NCI-H1694 treated with DMSO at 0.1 percent for 48 hours (cell line): Measurements from ENCODE around the gene EML6.

Source experiments
- DNase-seq: peaks from one replicate; lab custom pipeline; 2025; lab: John Stamatoyannopoulos, UW

The EML6 gene

DNA sequence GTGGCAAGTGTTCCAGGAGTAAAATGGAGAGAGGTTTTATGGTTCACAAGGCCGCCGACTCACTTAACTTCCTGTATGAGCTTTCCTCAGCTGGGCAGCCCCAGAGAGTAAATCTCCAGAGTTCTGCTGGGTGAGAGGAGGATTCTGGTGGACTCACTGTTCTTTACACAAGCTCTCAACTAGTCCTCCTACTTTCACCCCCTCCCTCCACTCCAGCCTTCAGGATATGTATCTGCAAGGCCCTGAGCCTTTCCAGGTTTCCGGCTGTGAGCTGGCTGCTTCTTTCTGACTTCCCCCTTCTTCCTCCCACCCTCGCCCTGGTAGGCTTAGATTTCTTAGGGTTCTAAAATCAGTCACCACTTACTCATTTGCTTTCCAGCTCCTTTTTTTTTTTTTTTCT lies 34.0 kb downstream of the EML6 start:
- DNase-seq, result no peak

DNA sequence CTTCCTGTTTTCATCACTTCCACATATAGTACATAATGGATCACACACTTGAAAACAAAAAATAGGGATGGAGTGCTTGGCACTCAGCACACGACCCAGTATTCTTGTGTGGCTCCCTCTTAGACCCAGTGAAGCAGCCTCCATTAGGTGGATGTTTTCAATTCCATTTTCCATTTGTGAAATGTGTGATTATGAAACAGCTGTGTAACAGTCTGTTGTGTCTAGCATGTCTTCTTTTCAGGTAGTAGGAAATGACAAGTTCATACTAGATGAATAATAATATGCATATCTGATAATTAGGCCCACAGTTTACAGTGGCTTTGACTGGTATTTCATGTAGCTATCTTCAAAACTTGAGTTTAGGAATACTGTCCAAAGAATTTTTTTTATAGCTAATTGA lies 35.5 kb downstream of the EML6 start:
- no peak for DNase-seq

DNA sequence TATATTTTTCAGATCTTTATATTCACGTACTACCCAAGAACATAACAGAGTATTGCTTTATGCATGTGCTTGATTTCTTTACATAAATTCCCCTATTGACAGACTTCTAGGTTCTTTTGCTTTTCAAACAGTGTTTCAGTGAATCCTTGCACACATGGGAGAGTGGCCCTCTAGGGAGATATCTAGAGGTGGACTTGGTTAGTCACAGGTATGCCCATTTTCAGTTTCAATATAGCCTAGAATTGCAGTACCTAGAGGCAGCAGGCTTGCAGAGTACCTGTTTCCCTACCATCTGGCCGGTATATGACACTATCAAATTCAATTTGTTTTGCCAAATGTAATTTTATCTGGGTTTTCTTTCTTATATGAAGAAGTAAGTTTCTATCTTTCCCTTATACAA lies 36.8 kb downstream of the EML6 start:
- DNase-seq, result no peak

DNA sequence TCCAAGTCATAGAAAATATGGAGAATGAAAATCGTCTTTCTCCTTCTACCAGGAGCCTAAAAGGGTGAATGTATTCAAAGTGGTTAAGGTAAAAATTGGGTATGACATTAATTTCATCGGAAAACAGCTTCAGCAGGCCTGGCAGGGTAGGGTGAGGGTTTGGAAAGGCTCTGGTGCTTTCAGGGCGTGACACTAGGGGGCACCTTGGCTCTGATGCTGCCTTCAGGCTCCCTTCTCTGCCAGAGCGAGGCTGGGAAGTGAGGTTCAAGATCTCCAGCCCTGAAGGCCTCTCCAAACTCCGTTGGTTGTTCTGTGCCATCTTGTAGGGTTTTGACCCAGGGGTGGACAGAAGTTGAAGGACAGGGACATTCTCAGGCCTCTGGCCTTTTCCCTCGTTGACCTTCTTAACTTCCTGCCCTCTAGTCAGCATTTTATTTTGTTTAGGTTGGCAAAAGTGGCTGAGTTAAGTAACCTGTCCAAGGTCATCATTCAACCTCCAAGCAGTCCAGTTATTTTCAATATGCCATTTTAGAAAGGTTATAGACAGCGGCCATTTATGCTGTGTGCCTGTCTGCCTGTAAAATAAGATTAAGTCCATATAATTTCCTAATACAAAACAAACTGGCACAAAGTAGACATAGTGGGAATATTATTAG lies 40.3 kb downstream of the EML6 start:
- peak; percentile 22 for DNase-seq

DNA sequence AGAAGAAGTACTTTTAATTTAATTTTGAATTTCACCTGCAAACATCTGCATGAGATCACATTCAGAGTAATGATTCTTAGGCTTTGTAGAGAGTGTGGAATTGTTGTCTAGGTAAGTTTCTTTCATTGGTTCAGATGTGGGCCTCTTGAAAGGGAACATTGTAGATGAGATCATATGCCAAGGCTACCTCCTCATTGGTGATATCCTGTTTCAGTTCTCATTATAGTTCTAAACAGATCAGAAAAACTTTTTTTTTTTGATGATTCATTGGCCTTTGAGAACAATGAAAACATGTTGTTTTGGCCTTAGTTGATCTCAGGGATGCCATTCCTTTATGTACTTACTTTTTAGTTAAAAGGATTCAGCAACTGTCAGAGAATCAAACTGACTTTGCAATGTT lies 44.5 kb downstream of the EML6 start:
- peak; percentile 36 for DNase-seq

DNA sequence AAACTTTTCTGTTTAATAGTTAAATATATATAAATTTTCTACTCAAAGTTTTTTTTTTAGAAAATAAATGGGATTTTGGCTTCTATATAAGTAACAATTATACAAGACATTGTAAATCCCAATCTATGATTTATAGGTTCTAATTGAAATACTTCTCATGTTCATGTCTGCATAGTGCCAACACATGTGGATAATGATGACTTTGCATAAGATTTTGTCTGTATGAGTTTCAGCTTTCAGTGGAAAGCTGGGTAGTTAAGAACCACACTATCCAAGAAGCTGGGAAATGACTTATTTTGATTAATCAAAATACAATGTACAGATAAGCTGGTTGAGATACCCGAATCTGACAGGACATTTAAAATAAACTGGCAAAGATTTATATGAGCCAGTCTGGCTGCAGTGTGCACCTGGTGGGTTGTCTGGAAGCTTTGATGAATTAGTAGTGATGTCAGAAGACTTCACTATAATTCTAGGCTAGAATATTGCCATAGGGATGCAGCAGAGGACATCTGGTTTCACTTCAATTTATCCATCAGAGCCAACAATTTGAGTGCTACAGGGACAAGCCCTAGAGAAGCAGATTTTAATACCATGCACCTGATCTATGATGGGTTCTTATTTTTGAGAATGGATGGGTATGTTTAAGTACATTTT lies 45.4 kb downstream of the EML6 start:
- peak; percentile 81 for DNase-seq

DNA sequence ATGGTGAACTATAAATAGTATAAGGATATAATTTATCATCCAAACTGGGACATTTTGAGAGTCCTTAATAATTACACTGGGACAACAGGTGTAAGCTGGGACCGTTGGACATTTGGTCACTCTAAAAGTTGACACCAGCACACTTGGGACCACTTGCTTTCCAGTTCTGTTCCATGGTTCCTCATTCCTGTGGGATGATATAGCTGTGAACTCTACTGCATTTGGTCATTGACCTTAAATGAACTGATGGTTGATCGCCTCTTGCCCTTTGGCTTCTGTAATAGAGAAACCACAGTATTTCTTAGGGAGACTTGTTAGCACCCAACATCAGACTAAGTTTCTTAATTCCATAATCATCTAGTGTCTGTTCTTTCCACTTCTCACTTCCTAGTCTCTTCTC lies 46.7 kb downstream of the EML6 start:
- DNase-seq, result no peak

DNA sequence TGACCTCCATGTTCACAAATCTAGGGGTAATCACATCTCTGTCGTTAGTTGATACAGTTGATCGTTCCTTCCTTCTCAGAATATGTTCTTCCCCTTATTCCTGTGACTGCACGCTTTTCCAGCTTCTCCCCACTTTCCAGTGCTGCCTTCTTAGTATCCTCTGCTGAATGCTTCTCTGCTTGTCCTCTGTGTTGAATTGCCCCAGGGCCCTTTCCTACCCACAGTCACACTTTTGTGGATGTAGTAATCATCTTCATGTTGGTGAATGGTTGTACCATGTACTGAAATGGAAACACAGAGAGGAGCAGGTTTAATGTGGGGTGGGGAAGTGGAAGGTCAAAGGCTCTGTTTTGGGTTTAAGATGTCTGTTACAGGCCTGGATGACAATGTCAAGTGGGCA lies 47.2 kb downstream of the EML6 start:
- no peak for DNase-seq

DNA sequence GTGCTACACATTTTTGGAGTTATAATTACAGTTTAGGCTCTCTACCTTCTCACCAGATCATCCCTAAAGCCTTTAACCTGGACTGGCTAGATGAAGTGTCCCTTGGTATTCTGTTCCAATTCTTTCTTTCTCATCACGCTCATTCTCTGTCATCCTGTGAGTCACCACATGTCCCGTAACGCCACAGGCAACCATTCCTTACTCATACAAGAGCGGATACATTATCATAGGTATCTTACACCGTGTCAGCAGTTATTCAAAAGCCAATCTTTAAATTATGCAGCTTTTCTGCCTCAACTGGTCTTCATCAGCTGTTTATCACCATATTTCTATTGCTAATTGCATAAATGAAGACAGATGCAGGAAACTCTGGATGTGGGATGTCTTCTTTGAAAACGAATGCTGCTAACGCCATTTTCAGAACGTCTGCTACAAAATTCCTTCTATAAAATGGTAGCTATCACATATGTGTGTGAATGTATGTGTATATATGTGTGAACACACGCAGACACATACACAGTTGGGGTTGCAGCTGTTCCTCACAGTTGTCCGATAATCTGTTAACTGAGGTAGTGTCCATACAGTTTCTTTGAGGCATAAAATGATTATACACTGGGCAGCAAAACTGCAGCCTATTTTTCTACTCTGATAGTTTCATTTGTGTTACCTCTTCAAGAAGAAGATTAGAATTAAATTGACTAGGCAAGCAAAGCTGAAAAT lies 47.9 kb downstream of the EML6 start:
- DNase-seq, result no peak

DNA sequence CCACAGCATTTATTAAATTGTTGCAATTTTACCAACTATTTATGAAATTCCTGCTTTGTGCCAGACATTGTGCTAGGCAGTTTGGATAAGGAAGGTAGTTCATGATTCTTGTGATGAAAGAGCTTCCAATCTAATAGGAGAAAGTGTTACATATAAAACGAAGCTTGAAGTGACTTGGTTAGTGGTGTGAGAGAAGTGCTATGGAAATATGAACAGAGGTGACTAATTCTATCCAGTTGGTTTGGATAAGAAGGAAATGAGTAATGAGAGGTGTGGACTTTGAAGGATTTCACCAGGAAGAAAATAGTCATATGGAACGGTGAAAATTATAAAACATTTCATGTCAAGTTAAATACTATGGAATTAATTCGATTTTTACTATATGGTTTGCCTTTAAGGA lies 48.6 kb downstream of the EML6 start:
- no peak for DNase-seq

DNA sequence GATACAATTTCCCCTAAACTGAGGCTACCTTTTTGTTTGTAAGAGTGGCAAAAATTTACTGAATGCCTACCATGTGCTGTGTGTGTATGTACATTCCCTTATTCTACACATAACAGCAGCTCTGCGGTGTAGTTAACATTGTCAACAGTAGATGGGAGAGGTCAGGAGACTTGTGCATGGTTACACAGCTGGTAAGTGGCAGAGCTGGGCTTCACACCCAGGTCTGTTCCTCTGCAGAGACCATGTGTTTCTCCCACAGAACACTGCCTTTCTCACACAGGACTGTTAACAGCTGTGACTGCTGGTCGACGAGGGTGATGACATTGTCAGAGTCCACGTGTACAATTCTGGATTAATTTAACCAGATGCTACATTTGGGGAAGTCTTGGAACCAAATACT lies 49.1 kb downstream of the EML6 start:
- DNase-seq, result no peak

DNA sequence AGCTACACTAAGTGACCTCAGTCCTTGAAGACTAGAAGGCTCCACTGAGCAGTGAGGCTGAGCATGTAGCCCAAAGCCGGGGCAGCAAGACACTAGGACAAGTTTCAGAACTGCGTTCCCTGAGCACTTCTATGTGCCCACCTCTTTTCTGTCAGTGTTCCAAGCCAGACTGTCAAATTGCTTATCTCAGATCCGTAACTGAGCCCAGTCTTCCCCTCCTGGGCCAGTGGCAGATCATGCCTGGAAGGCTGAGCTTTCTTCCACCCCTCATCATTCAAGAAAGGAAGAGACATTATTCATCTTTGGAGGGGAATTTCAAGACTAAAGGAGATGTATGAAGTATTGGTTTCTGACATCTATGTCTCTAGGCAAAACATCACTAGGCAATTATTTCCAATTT lies 49.8 kb downstream of the EML6 start:
- no peak for DNase-seq

DNA sequence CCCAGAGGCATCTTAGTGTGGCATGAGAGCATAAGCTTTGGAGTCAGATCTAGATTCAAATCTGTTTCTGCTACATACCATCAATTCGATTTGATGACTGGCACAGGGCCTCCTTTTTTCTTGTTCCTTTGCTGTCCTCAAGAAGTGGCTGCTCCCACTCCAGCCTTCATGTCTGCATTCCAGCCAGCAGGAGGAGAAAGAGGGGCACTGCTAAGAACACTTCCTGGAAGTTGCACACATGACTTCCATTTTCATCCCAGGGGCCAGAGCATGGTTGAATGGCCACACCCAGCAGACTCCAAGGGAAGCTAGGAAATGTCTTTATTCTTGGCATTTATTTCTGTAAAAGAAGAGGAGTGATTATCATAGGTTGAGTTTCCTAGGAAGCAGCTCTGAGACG lies 50.4 kb downstream of the EML6 start:
- no peak for DNase-seq

DNA sequence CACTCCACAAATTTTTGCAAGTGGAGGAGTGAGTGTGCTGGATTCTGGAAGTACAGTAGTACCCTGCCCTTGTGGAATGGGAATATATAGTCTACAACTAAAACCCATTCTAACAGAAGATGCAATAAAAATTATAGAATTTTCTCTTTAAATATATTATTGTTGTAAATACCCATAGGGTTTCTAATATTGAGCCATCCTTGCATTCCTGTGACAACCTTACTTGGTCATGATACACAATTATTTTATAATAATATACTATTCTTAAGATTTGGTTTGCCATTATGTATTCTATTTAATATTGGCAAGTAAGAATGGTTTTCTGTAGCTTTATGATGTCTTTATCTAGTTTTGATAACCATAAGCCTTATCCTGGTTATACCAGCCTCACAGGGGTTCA lies 52.2 kb downstream of the EML6 start:
- DNase-seq, result no peak

DNA sequence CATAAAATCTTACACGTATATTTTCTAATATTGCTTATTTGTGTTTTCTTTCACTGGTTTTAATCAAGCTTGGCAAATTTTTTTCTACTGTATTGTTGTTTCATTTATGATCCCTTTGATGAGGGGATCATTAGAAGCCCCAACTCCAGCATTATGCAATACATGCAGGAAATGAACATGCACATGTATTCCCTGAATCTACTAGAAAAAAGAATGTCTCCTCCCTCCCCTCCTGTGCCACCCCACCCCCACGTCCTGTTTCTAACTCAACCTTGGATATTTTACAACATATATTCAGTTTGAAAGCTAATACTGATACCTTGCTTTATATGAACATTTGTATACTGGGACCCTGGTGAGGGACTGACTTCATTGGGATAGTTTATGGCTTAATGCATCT lies 53.0 kb downstream of the EML6 start:
- no peak for DNase-seq

DNA sequence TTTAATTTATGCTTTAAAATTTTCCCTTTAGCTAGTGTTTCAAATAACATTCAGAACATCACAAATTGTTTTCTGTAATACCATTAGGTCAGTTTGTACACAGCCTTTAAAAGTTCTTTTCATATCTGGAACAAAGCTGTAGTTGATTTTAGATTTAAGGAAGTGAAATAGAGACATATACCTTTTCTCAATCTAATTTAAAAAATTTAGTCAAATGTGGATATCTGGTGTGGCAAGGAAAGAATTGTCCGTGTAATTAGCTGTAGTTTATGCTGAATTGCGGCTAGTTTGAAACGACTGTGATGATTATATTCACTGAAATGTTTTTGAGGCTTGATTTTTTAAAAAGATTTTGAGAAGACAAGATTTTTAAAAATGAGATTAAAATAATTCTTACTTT lies 59.9 kb downstream of the EML6 start:
- DNase-seq, result no peak

DNA sequence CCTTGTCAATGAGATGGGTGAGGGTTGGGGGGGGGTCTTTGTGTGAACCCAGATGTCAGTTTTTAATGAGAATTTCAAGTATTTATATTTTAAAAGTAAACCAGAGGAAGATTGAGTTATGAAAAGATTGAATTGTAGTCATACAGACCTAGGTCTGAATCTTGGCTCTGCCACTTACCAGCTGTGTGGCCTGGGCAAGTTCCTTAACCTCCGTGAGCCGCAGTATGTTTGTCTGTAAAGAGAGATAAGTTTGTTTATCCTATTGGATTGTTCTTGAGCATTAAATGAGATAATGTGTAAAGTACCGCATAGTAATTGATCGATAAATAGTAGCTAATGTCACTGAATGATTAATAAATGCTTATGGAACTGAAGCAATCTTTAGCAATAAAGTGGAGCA lies 63.8 kb downstream of the EML6 start:
- no peak for DNase-seq

DNA sequence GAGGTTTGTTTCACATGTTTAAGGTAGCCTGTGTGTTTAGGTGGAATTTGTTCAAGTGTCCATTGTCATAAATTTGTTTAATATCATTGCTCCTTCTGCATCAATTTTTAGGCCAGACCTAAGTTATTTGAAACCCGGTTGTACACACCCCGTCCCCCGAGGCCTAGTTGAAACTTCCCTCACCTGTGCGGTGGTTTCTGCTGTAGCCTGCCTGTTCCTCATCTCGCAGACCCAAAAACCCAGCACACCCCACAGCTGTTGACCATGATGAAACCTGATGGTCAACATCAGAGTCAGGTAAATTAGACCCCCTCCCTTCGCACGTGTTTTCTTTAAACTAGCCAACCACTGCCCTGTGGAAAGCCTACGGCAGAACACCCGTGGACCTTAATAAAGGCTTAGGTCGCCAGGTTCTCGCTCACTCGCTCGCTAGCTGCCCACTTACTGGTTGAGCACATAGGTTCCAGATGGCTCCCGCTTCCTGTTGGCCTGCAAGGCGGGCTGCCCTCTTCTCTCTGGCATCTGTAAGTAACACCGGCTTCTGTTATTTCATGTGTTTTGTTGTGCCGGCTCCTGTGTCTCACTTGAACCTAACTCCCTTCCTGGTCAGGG lies 64.4 kb downstream of the EML6 start:
- no peak for DNase-seq

DNA sequence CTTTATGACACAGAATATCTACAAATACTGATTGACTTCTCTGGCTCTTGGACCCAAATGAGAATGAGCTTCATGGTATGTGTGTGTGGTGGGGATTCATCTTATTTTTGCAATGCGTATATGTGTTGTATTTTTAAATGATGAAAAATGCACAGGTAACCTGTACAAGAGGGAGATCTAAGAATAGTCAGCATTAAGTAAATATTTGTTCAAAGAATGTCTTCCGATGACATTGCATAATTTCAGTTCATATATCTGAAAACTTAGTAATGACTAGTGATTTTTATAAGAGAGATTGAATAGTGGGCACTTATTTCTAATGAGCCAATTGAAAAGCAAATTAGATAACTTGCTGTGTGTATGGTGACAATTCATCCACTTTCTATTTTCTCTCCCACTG lies 66.4 kb downstream of the EML6 start:
- DNase-seq, result no peak

DNA sequence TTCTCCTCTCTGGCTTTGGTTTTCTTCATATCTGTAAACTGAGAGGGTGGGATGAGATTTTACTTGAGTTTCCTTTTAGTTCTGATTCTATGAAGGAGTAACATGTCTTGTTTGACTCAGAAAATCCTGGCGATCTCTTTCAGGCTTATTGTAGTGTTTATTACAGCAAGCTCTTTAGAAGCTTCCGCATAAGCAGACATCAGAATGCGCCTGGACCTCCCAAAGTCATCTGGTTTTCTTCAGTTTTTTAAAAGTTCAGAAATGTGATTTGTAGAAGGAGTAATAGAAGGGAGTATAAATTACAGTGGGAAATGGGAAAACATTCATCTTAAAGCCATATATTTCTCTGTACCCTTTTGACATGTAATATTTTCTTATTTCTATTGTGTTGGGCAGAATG lies 68.4 kb downstream of the EML6 start:
- DNase-seq, result no peak

DNA sequence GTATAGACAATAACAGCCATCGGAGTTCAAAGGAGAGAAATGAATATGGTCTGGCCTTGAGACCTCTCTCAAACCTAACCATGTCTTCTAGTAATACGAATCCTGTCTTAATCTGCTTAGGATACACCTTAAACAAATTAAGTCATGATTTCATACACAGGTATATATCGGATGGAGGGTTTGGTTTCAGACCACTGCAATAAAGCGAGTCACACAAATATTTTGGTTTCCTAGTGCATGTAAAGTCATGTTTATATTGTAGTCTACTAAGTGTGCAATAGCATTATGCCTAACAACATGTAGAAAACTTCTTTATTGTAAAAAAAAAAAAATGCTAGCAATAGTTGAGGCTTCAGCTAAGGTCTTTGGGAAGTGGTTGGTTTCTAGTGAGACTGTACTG lies 73.8 kb downstream of the EML6 start:
- DNase-seq, result no peak

DNA sequence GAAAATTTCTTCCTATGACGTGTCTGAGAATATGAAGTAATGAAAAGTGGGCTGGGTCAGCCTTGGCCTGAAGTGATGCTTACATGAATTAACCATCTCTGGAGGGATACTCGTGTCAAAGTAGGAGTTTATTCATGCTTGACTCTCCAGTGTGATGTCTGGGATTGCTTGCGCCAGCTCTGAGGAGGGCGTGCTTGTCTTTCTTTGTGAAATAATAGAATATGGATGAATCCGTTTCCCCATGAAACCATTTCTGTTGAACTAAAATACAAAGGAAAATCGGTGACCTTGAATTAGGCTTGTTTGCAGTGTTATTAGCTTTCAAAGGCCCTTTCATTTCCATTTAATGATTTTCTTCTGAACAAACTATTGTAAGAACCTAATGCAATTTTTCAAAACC lies 77.9 kb downstream of the EML6 start:
- no peak for DNase-seq
